ENCODE data around the gene ERFE.

The ERFE gene

GRCh38 chr2:238131761-238132462, 26.9 kb upstream of the ERFE start:
- no peak for TF ChIP-seq CTCF (conservative IDR thresholded peaks at IDR 0.05; ENCODE audit: low read depth, low read length)
- no peak for DNase-seq (ENCODE audit: low read depth)
- H3K4me3 ChIP-seq (ENCODE audit: low read length) = no peak overlapping the region

- DNase-seq (ENCODE audit: low read depth) = no peak
- TF ChIP-seq CTCF (conservative IDR thresholded peaks at IDR 0.05; ENCODE audit: low read depth, low read length) = no peak
- no peak overlapping the region for H3K4me3 ChIP-seq (ENCODE audit: low read length)
Measured at GRCh38 chr2:238132463-238133450, 26.0 kb upstream of the ERFE start.

- H3K4me3 ChIP-seq (ENCODE audit: low read length) = no peak overlapping the region
- DNase-seq (ENCODE audit: low read depth) = no peak
- no peak for TF ChIP-seq CTCF (conservative IDR thresholded peaks at IDR 0.05; ENCODE audit: low read depth, low read length)
Measured at GRCh38 chr2:238133499-238134392, 25.0 kb upstream of the ERFE start.

GRCh38 chr2:238134393-238134785, 24.4 kb upstream of the ERFE start:
- no peak for TF ChIP-seq CTCF (conservative IDR thresholded peaks at IDR 0.05; ENCODE audit: low read depth, low read length)
- no peak overlapping the region for H3K4me3 ChIP-seq (ENCODE audit: low read length)
- DNase-seq (ENCODE audit: low read depth) = no peak

- no peak for DNase-seq (ENCODE audit: low read depth)
- no peak for TF ChIP-seq CTCF (conservative IDR thresholded peaks at IDR 0.05; ENCODE audit: low read depth, low read length)
- H3K4me3 ChIP-seq (ENCODE audit: low read length) = no peak overlapping the region
Measured at GRCh38 chr2:238135601-238136150, 23.1 kb upstream of the ERFE start.

GRCh38 chr2:238136820-238137537, 21.8 kb upstream of the ERFE start:
- no peak for TF ChIP-seq CTCF (conservative IDR thresholded peaks at IDR 0.05; ENCODE audit: low read depth, low read length)
- DNase-seq (ENCODE audit: low read depth) = no peak
- no peak overlapping the region for H3K4me3 ChIP-seq (ENCODE audit: low read length)
